OCI-LY1 (cell line): ENCODE data around the gene TBC1D10A.

ENCODE experiments used
- H2AFZ ChIP-seq: fragments of 200-600 bp; sonication (generic), shearing (Covaris generic); 2 replicates; pipeline ENCODE4 v1.6.0; 2014; ENCODE audit warnings: antibody characterized with exemption, mild to moderate bottlenecking, low read length
- H3F3A ChIP-seq: fragments of 200-600 bp; sonication (generic), shearing (Covaris generic); 2 replicates; pipeline ENCODE4 v1.6.0; 2014; ENCODE audit warnings: mild to moderate bottlenecking, antibody characterized with exemption, low read length, moderate library complexity; ENCODE audit not compliant: insufficient read depth
- H3K27ac ChIP-seq: fragments of 200-600 bp; sonication (generic); 2 replicates; pipeline ENCODE4 v1.5.1; 2014; ENCODE audit warnings: low read length, mixed run types, mild to moderate bottlenecking, low read depth; ENCODE audit not compliant: poor library complexity, severe bottlenecking
- H3K27me3 ChIP-seq: fragments of 200-600 bp; sonication (generic); 2 replicates; pipeline ENCODE4 v1.6.0; 2014; ENCODE audit warnings: antibody characterized with exemption, mild to moderate bottlenecking, low read length, moderate library complexity; ENCODE audit not compliant: insufficient read depth
- H3K36me3 ChIP-seq: fragments of 200-600 bp; sonication (generic); 2 replicates; pipeline ENCODE4 v1.6.1; 2014; ENCODE audit warnings: mild to moderate bottlenecking, antibody characterized with exemption, low read length, moderate library complexity, mixed read lengths; ENCODE audit not compliant: insufficient read depth
- H3K4me1 ChIP-seq: fragments of 200-600 bp; sonication (generic); 2 replicates; pipeline ENCODE4 v1.5.1; 2014; ENCODE audit warnings: mild to moderate bottlenecking, low read length, moderate library complexity; ENCODE audit not compliant: insufficient read depth, severe bottlenecking
- H3K4me2 ChIP-seq: fragments of 200-600 bp; sonication (generic), shearing (Covaris generic); 2 replicates; pipeline ENCODE4 v1.6.1; 2014; ENCODE audit warnings: low read length
- H3K4me3 ChIP-seq: fragments of 200-600 bp; sonication (generic); 2 replicates; pipeline ENCODE4 v1.5.1; 2014; ENCODE audit warnings: low read length, low read depth, mild to moderate bottlenecking, mixed read lengths; ENCODE audit not compliant: poor library complexity, severe bottlenecking
- H3K79me2 ChIP-seq: fragments of 200-600 bp; shearing (Covaris generic); 2 replicates; pipeline ENCODE4 v1.6.1; 2016; ENCODE audit warnings: mixed run types, low read length, mixed read lengths; ENCODE audit not compliant: insufficient read depth
- H3K9ac ChIP-seq: fragments of 200-600 bp; sonication (generic), shearing (Covaris generic); 2 replicates; pipeline ENCODE4 v1.6.1; 2014; ENCODE audit warnings: mild to moderate bottlenecking, low read length, mixed read lengths
- H3K9me2 ChIP-seq: fragments of 200-600 bp; sonication (generic), shearing (Covaris generic); 2 replicates; pipeline ENCODE4 v1.6.1; 2014; ENCODE audit warnings: low read depth, mild to moderate bottlenecking, low read length, mixed read lengths
- H3K9me3 ChIP-seq: fragments of 200-600 bp; shearing (Covaris generic); 2 replicates; pipeline ENCODE4 v1.6.1; 2014; ENCODE audit warnings: low read length, mixed read lengths
- H4K20me1 ChIP-seq: fragments of 200-600 bp; sonication (generic), shearing (Covaris generic); 2 replicates; pipeline ENCODE4 v1.6.0; 2016; ENCODE audit warnings: mild to moderate bottlenecking, low read length; ENCODE audit not compliant: insufficient read depth
- EZH2 ChIP-seq: fragments of 200-600 bp; sonication (generic), shearing (Covaris generic); IDR thresholded peaks from 2 replicates; pipeline ENCODE4 v1.8.0; 2017; ENCODE audit warnings: borderline replicate concordance, mixed run types, mild to moderate bottlenecking, antibody characterized with exemption, low read length, moderate library complexity, mixed read lengths
- TF ChIP-seq, protein P1 (sequence below): fragments of 200-600 bp; sonication (generic), shearing (Covaris generic); IDR thresholded peaks from 2 replicates; pipeline ENCODE4 v1.5.1; 2017; ENCODE audit warnings: mild to moderate bottlenecking, antibody characterized with exemption, low read length, moderate library complexity, mixed read lengths

TBC1D10A gene

GRCh38 chr22:30245985-30246813 lies 80.5 kb downstream of the TBC1D10A start, which contains the start of gene LIF:
LIF (minus strand) TSS chr22:30246759; CDS start chr22:30246695, 64 bp downstream.
- H3F3A ChIP-seq, result no peaks in the 10 kb centered on the region
- peaks cover 14% of the 10 kb centered on the region; the same call in 1 of the 2 replicates for H3K27me3 ChIP-seq
- no peaks in the 10 kb centered on the region for H4K20me1 ChIP-seq
- no peak within 1 kb of the TSS for H3K4me2 ChIP-seq
- no peaks in the 10 kb centered on the region for H3K9me2 ChIP-seq
- no peaks in the 10 kb centered on the region for H3K79me2 ChIP-seq
- H3K36me3 ChIP-seq, result no peaks in the 10 kb centered on the region
- no peak within 1 kb of the TSS for H3K9ac ChIP-seq
- H3K9me3 ChIP-seq, result no peaks in the 10 kb centered on the region
- H3K4me3 ChIP-seq, result no peak within 1 kb of the TSS
- no peak within 1 kb of the TSS for H3K27ac ChIP-seq
- H2AFZ ChIP-seq, result no peak within 1 kb of the TSS
- TF ChIP-seq EZH2, result no peak
- TF ChIP-seq, protein P1, sequence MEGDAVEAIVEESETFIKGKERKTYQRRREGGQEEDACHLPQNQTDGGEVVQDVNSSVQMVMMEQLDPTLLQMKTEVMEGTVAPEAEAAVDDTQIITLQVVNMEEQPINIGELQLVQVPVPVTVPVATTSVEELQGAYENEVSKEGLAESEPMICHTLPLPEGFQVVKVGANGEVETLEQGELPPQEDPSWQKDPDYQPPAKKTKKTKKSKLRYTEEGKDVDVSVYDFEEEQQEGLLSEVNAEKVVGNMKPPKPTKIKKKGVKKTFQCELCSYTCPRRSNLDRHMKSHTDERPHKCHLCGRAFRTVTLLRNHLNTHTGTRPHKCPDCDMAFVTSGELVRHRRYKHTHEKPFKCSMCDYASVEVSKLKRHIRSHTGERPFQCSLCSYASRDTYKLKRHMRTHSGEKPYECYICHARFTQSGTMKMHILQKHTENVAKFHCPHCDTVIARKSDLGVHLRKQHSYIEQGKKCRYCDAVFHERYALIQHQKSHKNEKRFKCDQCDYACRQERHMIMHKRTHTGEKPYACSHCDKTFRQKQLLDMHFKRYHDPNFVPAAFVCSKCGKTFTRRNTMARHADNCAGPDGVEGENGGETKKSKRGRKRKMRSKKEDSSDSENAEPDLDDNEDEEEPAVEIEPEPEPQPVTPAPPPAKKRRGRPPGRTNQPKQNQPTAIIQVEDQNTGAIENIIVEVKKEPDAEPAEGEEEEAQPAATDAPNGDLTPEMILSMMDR, result no peak
- no peaks in the 10 kb centered on the region for H3K4me1 ChIP-seq

DNA sequence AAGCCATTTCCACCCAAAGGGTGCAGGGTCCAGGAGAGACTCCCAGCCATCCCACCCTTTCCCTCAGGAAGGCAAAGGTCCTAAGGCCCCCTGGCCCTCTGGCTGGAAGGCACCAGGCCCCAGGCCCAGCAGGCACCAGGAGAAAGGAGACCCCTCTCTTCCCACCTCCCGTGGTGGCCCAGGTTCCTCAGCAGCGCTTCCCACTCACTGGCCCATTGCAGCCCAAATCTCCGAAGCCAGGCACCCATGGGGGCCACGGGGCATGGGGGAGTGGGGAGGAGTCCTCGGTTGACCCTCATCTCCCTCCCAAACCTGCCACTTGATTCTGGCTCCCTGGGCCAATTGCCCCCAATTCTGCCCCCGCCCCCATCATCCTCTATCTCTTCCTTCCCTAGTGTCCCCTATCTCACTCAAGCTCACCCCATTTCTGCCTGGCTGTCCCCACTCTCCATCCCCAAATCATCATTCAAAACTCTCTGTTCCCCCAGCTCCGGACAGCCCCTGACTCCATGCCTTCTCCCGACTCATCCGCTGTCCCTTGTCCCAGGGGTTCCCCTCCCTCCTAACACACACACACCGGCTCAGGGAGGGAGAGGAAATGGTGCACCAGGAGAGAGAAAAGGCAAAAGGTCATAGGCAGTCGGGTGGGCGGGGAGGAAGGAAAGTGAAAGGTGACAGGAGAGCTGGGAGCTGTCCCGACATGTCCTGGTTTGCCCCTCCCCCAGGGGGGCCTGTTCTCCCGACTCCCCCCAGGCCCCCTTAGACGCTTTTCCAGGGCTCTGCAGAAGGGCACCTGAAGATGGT lies 81.4 kb downstream of the TBC1D10A start:
- H3K4me2 ChIP-seq, result no peak overlapping the region
- H3K27ac ChIP-seq, result no peak overlapping the region
- H3K4me1 ChIP-seq, result no peaks in the 10 kb centered on the region

DNA sequence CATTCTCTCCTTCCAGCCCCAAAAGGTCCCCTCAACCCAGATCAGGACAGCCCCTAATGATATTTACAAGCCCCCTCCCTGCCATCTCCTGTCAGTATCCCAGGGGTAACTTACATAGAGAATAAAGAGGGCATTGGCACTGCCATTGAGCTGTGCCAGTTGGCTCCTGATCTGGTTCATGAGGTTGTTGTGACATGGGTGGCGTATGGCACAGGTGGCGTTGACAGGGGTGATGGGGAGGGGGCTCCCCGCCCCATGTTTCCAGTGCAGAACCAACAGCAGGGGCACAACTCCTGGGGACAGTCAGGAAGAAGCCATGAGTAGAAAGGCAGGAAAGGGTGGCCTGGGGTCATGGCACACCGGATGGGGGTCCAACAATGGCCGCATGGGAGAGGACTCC lies 82.1 kb downstream of the TBC1D10A start:
- Histone ChIP-seq H3K9me2 (no peaks in the 10 kb centered on the region), H3K4me1 (no peaks in the 10 kb centered on the region), H3K4me3 (no peak overlapping the region), H3K4me2 (no peak overlapping the region), H3F3A (no peaks in the 10 kb centered on the region), H3K79me2 (no peaks in the 10 kb centered on the region), H3K27ac (no peak overlapping the region), H3K36me3 (no peaks in the 10 kb centered on the region), H3K27me3 (peaks cover 14% of the 10 kb centered on the region; the same call in 1 of the 2 replicates), H3K9me3 (no peaks in the 10 kb centered on the region), H4K20me1 (no peaks in the 10 kb centered on the region), H3K9ac (no peak overlapping the region), H2AFZ (no peak overlapping the region)
- no peak for TF ChIP-seq EZH2
- TF ChIP-seq, protein P1, result no peak

More for the DNA sequence above, 81.4 kb downstream of the TBC1D10A start:
- TF ChIP-seq EZH2, result no peak
- TF ChIP-seq, protein P1, result no peak
- no peaks in the 10 kb centered on the region for H3K36me3 ChIP-seq
- no peak overlapping the region for H2AFZ ChIP-seq
- H3K9me2 ChIP-seq, result no peaks in the 10 kb centered on the region
- H3K79me2 ChIP-seq, result no peaks in the 10 kb centered on the region
- peaks cover 14% of the 10 kb centered on the region; the same call in 1 of the 2 replicates for H3K27me3 ChIP-seq
- H3F3A ChIP-seq, result no peaks in the 10 kb centered on the region
- H3K9me3 ChIP-seq, result no peaks in the 10 kb centered on the region
- no peak overlapping the region for H3K4me3 ChIP-seq
- no peaks in the 10 kb centered on the region for H4K20me1 ChIP-seq
- H3K9ac ChIP-seq, result no peak overlapping the region
